HFF-Myc (cell line): ENCODE measurements around the gene FAM174C.

ENCODE experiments used
- DNase-seq: peaks from one replicate; pipeline ENCODE4 v3.0.0-alpha.2; 2011; ENCODE audit warnings: low read depth; ENCODE audit errors: extremely low read depth
- H3K4me3 ChIP-seq: replicated peaks from 2 replicates; pipeline ENCODE4 v1.5.1; 2011; ENCODE audit warnings: low read depth, mild to moderate bottlenecking, control low read depth, low read length
- CTCF ChIP-seq: IDR thresholded peaks from 2 replicates; pipeline ENCODE4 v1.5.1; 2012; ENCODE audit warnings: mild to moderate bottlenecking, low read depth, low read length, control low read depth; ENCODE audit errors: missing control alignments

FAM174C gene

GRCh38 chr19:1265615-1266128, 9.7 kb upstream of the FAM174C start:
- TF ChIP-seq CTCF: no peak
- peak; percentile 45 for DNase-seq
- H3K4me3 ChIP-seq: peak overlapping the region; percentile 43

GRCh38 chr19:1266129-1266915, 9.0 kb upstream of the FAM174C start:
- peak; percentile 30 for DNase-seq
- TF ChIP-seq CTCF: no peak
- H3K4me3 ChIP-seq: peak overlapping the region; percentile 43

GRCh38 chr19:1266916-1267476, 8.3 kb upstream of the FAM174C start:
- H3K4me3 ChIP-seq: peak overlapping the region; percentile 43
- TF ChIP-seq CTCF: peak; percentile 75
- DNase-seq: no peak

GRCh38 chr19:1267477-1268225, 7.7 kb upstream of the FAM174C start:
- peak overlapping the region; percentile 43 for H3K4me3 ChIP-seq
- TF ChIP-seq CTCF: no peak
- DNase-seq: no peak

- TF ChIP-seq CTCF: no peak
- DNase-seq: no peak
- H3K4me3 ChIP-seq: peak overlapping the region; percentile 78; the same call in 1 of the 2 replicates
Measured at GRCh38 chr19:1268226-1269064, 6.9 kb upstream of the FAM174C start.

GRCh38 chr19:1269065-1269477, 6.3 kb upstream of the FAM174C start, which contains the start of gene CIRBP:
Gene CIRBP (plus strand): TSS chr19:1269332. CDS start chr19:1270934, 1,602 bp downstream.
- TF ChIP-seq CTCF: no peak
- DNase-seq: peak; percentile 86
- peak within 1 kb of the TSS; percentile 78 for H3K4me3 ChIP-seq
